HEK293T (cell line): Measurements from ENCODE around the gene MYLK2.

ENCODE experiments used
- ARNT ChIP-seq: fragments of 450-650 bp; IDR thresholded peaks from 2 replicates; pipeline ENCODE4 v1.6.1; 2017; ENCODE audit warnings: mild to moderate bottlenecking
- BHLHE40 ChIP-seq: fragments of 450-650 bp; IDR thresholded peaks from 2 replicates; pipeline ENCODE4 v1.6.1; 2016; ENCODE audit warnings: mild to moderate bottlenecking, moderate library complexity, borderline replicate concordance
- CTBP1 ChIP-seq: fragments of 450-650 bp; IDR thresholded peaks from 2 replicates; pipeline ENCODE4 v1.6.1; 2016; ENCODE audit warnings: borderline replicate concordance
- ELF4 ChIP-seq: fragments of 450-650 bp; IDR thresholded peaks from 2 replicates; pipeline ENCODE4 v1.6.1; 2017; ENCODE audit warnings: antibody characterized with exemption
- FOXA1 ChIP-seq: fragments of 450-650 bp; IDR thresholded peaks from 2 replicates; pipeline ENCODE4 v1.6.1; 2016; ENCODE audit warnings: mild to moderate bottlenecking
- FOXM1 ChIP-seq: fragments of 450-650 bp; IDR thresholded peaks from 2 replicates; pipeline ENCODE4 v1.6.1; 2017; ENCODE audit warnings: mild to moderate bottlenecking, borderline replicate concordance
- LEF1 ChIP-seq: fragments of 450-650 bp; IDR thresholded peaks from 2 replicates; pipeline ENCODE4 v1.6.1; 2017; ENCODE audit warnings: mild to moderate bottlenecking, borderline replicate concordance
- NFRKB ChIP-seq: fragments of 450-650 bp; IDR thresholded peaks from 2 replicates; pipeline ENCODE4 v1.6.1; 2016; ENCODE audit warnings: mild to moderate bottlenecking, moderate library complexity
- SP1 ChIP-seq: fragments of 450-650 bp; IDR thresholded peaks from 2 replicates; pipeline ENCODE4 v1.6.1; 2017
- SUZ12 ChIP-seq: fragments of 450-650 bp; IDR thresholded peaks from 2 replicates; pipeline ENCODE4 v1.6.1; 2016; ENCODE audit warnings: mild to moderate bottlenecking
- TARDBP ChIP-seq: fragments of 450-650 bp; IDR thresholded peaks from 2 replicates; pipeline ENCODE4 v1.6.1; 2016
- ZNF384 ChIP-seq: fragments of 450-650 bp; IDR thresholded peaks from 2 replicates; pipeline ENCODE4 v1.6.1; 2016

DNA sequence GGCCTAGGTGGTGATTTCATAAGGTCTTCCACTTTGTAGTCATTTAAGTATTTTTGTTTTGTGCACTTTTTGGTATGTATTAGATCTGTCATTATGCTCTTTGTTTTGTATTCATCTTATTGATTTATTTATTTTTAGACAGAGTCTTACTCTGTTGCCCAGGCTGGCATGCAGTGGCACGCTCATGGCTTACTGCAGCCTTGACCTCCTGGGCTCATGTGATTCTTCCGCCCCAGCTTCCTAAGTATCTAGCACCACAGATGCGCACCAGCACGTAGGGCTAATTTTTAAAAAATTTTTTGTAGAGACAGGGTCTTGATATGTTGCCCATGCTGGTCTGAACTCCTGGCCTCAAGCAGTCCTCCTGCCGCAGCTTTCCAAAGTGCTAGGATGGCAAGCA lies 49.5 kb upstream of the MYLK2 start:
- no peak for TF ChIP-seq SUZ12
- TF ChIP-seq NFRKB = no peak
- TF ChIP-seq ARNT = no peak
- no peak for TF ChIP-seq SP1
- no peak for TF ChIP-seq ZNF384
- TF ChIP-seq CTBP1 = no peak
- no peak for TF ChIP-seq FOXA1
- no peak for TF ChIP-seq BHLHE40
- no peak for TF ChIP-seq LEF1
- no peak for TF ChIP-seq TARDBP
- no peak for TF ChIP-seq FOXM1
- TF ChIP-seq ELF4 = no peak
